GM19468 (cell line): ENCODE data around the gene SLIT1.
"Not testable (repeated sequence)": the region's sequence is repeated elsewhere in the genome, so short reads cannot be mapped to it uniquely, and the experiment has no call there.

Experiments
- ATAC-seq: cut with Tn5 transposase; IDR thresholded peaks from one replicate; pipeline ENCODE4 v1.9.1; 2021; ENCODE audit warnings: mild to moderate bottlenecking, moderate library complexity, moderate number of reproducible peaks; ENCODE audit not compliant: unreplicated experiment; ENCODE audit errors: extremely low read depth

Gene SLIT1

DNA sequence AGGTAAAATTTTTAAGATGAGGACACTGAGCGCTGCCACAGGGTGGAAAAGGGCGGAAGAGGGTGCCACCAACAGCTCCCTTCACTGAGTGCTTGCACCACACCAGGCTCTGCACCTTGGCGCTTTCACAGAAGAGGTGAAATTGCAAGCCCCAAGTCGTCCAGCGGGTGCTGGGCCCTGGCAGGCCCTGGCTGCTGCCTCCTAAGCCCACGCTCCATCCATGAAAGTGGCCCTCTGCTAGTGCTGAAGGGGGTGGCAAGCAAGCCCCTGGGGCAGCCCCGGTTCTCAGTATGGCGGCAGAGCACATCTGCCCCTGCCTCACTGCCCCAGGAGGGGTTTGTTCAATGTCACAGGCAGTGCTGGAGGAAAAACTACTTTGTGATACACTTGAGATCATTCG, 95.1 kb downstream of the SLIT1 start:
- no peak for ATAC-seq

DNA sequence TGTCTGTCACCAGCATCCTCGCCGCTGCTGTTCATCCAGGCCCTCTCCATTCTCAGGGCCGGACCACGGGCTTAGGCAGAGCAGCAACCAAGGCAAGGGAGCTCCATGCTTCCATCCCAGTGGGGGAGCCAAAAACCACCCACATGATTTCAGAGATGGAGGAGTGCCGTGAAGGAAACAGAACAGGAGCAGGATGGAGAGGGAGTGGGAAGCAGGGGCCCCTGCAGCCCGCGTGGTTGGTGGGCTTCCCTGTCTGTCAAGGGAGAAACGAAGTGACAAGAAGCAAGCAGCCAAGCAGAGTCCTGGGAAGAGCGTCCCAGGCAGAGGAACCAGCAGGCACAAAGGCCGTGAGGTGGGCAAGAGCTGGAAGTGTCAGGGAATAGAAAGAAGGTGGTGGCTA, 95.7 kb downstream of the SLIT1 start:
- no peak for ATAC-seq

DNA sequence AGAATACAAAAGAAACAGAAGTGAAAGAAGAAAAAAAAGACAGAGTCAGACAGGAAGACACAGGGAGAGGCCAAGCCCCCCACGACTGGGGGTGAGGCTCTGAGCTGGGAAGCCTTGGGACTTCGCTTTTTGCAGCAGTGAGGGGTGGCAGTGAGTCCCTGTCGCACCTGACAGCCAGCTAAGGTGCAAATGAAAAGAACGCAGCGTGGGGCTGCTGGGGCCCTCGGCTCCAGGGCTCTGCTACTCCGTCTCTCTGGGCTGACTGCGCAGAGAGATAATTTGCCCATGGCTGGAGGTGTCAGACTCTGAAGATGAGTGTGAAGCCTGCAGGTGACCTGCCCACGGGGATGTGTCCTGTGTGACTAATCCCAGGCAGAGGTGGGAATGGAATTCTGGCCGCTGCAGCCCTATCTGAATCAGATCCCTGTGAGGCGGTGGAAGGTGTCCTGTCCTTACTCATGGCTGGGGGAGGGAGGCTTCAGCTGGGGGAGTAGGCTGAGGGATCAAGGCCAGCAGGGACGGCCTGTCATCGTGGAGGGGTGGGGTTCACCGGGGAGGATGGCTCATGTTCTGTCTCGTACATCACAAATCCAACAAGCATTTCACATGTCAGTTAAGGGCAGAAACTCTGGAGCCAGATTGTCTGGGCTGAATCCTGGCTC, 96.4 kb downstream of the SLIT1 start:
- ATAC-seq, result no peak

DNA sequence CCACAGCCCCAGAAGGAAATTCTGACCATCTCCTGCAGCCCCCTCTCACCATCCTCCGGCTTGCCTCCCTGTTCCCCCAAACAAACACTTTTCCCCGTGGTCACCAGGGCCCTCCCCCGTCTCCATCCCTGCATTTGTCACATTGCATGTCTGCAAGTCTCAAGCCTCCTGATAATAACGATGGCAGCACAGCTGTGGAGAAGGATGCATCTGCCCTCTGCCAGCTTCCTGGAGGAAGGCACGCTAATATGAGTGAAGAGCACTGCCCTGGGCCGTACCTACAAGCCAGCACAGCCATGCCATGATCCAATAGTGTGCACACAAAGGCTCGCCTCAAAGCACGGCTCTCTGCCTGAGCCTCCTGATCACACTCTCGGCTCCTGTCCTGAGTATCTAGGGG, 98.5 kb downstream of the SLIT1 start:
- ATAC-seq, result no peak

DNA sequence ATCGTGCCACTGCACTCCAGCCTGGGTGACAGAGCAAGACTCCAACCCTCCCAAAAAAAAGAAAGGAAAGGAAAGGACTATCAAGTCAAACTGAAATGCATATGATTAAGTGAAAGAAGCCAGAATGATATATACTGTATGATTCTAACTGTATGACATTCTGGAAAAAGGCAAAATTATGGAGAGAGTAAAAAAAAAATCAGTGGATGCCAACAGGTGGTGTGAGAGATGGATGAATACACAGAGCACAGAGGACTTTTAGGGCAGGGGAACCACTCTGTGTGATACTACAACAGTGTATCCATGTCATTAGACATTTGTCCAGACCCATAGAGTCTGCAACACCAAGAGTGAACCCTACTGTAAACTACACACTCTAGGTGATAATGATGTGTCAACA, 99.2 kb downstream of the SLIT1 start:
- ATAC-seq, result no peak

DNA sequence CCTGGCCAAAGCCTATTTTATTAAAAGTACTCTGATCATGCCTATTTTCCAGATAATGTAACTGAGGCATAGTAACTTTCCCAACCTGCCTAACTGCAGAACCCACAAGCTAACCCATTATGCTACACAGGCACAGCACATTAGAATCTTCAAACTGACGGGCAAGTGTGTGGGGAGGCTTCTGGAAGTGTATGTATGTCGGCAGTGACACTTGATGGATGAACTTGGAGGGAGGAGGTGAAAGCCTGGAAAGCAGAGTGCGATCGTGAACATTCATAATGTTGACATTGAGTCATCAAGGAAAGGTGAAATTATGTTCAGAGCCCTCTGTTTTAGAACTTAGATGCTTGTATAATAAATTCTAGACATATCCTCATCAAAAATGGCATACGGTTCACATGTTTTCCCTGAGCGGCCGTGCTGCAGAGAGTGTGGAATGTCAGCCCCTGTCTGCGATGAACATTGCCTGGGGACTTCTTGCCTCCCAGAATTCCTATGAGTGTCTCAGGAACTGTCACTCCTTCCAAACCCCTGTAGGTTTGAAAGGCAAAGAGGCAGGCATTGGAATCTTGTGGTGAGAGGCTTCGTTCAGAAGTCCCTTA, 102.4 kb downstream of the SLIT1 start:
- ATAC-seq, result no peak

DNA sequence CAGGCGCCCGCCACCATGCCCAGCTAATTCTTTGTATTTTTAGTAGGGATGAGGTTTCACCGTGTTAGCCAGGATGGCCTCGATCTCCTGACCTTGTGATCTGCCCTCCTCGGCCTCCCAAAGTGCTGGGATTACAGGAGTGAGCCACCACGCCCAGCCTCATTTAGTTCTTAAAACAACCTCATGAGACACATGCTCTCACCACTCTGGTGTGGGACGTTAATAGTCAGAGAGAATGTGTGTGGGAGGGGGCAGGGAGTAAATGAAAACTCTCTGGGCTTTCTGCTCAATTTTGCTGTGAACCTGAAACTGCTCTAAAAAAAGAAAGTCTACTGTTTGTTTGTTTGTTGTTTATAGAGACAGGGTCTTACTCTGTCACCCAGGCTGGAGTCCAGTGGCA, 103.2 kb downstream of the SLIT1 start:
- not testable (repeated sequence) for ATAC-seq

DNA sequence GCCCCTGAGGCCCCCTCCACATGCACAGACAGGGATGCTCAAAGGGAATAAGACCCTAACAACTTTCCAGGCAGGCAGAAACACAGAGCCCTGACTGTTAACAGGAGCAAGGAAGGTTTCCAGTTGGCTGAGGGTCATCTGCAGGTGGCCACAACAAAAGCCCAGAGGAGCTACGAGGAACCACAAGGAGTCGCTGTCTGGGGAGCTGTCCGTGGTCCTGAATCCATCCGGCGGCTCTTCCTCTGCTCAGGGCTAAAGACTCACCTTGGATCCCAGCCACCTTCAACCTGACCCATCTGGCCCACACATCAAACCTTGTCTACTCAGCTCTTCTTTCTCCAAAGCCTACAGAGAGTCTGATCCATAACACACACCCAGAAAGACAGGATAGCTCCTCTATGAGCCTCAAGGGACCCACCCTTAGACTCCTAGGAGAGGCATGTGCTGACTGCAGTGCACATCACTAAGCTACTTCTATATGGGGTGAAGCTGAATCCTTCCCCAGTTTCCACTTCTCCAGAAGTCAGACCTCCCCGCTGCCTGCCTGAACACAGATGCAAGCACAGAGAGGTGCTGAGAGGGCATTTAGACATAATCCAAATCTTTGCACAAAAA, 104.0 kb downstream of the SLIT1 start:
- no peak for ATAC-seq

DNA sequence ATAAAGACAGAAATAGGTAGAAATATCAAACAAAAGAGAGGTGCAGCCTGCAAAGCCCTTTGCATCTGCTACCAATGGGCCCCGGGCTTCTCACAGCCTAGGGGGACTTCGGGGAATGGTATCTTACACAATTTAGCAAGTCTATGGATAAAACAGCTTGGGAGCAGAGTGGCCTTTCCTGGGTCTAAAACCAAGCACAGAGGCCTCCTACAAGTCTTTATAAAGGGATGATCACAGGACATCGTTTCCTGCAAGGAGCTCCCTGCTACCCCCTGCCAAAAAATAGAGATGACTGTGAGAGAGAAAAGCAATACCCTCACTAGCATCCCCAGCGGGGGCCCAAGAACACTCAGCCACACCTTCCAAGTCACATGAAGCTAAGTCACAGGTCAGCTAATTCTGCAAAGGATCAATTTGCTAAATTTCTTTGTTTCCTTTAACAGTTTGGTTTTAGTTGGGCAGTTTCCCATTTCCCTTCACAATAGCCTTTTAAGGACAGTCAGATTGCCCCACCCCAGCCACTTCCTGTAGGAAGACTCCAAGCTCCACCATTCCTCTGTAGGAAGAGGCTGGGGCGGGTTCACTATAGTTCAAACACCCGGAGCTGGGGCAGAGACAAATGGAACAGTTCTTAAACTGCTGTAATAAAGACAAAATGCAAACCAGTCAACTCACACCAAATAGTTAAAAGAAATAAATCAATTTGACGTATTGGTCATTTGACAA, 105.5 kb downstream of the SLIT1 start:
- no peak for ATAC-seq

DNA sequence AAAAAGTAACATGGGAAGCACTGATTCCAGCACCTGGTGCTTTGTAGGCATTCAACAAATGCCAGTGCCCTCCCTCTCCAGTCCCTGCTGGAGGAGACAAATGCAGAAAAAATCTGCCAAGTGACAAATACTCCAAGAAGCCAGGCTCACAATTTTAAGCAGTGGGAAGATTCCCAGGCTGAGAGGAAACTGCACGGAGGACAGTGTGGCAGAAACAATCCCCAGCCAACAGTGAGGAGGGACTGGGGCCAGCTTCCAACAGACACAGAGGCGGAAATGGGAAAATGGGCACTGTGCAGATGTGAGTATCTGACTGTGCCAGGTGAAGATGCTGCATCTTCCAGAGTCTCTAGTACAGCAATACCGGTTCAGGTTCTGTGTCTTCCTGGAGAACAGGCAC, 106.3 kb downstream of the SLIT1 start:
- ATAC-seq, result no peak

DNA sequence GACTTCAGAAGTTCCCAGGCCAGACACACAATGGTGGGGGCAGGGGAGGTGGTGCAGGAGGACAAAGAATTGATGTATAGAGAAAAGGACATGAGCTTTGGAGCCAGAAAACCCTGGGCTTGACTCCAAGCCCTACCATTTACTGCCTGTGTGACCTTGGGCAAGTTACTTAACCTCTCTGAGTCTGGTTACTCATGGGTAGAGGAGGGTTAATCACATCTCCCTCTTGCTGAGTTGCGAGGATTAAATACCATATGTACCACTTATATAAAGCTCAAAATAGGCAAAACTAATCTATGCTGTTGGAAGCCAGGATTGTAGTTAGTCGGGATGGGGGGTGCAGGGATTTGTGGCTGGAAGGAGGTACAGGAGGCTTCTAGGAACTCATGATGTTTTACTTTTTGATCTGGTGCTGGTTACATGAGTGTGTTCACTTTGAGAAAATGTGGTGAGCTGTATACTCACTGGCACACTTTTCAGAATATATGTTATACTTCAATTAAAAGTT, 106.8 kb downstream of the SLIT1 start:
- ATAC-seq, result no peak

DNA sequence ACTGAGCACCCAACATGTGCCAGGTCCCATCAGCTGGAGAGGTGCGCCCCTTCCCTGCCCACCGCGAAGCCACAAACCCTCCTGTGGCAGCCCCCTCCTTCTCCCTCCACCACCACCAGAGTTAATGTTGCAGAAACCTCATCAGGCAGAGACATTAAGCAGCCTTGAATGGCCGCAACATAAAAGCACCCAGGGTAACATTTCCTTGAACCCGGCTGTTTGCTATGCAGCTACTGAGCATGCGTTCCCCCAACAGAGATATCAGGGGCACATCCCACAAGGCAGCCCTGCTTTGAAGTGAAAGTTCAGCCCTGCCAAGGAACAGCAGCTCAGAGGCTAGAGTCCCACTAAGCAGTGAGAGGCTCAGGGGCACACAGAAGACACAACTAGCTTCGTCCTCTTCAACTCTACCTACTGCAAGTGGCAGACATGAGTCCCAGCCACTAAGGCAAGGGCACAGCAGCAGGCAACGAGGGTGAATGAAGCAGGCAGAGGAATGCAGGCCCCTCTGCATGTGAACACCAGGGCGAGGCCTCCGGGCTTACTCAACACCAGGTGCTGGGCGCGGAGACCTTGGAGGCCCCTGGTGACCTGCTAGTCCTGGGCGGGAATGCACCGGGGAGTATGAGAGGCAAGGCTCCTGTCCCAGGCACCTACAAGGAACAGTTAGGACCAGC, 107.4 kb downstream of the SLIT1 start:
- ATAC-seq, result no peak

DNA sequence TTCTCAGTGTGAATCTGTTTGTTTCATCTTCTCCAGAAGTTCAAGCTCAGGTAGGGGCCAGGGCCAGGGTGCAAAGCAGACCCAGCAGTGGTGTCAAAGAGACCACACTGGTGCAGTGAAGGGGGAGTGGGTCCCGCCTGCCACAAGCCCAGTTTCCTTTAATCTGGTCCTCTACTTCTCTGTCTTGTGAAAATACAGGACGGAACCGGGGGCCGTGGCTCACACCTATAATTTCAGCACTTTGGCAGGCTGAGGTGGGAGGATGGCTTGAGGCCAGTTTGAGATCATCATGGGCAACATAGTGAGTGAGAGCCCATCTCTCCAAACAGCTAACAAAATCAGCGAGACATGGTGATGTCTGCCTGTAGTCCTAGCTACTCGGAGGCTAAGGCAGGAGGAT, 109.0 kb downstream of the SLIT1 start:
- ATAC-seq, result no peak

DNA sequence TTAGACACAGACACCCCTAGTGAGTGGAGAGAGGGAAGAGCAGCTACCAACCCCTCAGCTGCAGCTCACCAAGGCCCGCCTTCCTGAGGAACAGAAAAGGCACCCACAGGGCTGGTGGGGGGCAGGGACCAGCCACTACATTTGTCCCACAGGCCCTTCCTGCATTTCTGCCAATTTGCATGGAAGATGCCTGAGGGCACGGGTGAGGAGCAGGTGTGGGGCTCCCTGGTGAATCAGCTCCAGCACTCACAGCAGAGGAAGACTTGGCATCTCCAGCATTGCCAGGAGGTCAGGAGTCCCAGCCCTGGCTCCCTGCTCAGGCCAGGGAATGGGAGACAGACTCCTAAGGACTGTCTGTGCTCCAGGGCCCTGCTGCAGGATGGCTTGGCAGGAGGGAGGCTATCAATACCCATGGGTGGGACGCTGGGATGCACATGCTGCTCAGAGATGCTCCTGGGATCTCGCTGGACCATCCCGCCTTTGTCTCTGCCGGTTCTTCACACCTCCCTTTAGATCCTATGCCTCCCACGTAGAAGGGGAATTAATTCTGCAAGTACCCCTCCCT, 109.7 kb downstream of the SLIT1 start:
- no peak for ATAC-seq

DNA sequence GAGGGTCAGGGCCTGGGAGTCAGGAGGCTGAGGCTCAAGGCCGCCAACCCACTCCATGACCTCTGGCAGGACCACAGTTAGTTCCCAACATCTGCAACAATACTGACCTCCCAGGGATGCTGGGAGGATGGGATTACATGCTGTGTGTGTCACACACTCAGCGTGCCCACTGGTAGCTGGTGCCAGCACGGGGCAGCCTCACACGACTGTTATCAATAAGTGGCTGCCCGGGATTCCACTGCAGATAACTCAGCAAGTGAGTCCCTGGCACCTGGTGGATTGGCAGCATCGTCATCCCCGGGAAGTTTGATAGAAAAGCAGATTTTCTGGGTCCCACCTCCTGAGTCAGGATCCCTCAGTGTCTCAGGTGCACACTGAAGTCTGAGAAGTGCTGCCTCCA, 110.3 kb downstream of the SLIT1 start:
- ATAC-seq, result no peak

DNA sequence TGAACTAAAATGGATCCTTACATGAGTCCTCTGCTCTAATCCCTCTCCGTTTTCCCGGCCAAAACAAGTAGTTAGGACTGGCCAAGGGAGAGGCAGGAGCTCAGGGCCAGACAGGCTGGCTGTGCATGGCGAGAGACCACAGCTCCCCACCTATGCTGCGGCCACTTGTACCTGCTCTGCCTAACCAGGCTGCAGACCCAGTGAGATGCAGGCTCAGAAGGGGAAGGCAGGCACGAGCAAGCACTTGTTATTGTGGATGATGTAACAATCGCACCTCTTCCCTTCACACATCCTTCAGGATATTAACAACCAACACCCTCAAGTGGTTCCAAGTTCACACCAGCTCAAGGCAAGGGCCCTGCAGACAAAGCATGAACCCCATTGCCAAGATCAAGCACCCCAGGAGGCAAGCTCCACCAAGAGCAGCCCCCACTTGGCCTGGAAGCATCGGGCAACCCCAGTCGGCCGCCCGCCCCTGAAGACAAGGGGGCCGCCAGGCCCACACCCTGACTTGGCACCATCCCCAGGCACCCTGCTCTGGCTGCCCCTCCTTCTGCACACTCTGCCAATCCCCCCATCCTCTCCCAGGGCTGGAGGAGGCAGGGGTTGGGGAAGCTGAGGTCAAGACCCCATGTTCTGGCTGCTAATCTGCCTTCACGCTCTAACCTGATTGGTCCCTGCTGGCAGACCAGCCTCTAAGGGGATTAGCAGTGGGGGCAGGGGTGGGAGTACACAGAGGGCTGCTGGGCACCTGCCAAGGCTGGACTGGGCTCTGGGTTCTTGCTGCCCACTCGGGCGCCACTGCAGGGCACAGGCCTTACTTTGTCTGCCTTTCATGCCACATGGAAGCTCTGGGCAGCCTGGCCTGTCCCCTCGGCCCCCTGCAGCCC, 111.3 kb downstream of the SLIT1 start:
- no peak for ATAC-seq

DNA sequence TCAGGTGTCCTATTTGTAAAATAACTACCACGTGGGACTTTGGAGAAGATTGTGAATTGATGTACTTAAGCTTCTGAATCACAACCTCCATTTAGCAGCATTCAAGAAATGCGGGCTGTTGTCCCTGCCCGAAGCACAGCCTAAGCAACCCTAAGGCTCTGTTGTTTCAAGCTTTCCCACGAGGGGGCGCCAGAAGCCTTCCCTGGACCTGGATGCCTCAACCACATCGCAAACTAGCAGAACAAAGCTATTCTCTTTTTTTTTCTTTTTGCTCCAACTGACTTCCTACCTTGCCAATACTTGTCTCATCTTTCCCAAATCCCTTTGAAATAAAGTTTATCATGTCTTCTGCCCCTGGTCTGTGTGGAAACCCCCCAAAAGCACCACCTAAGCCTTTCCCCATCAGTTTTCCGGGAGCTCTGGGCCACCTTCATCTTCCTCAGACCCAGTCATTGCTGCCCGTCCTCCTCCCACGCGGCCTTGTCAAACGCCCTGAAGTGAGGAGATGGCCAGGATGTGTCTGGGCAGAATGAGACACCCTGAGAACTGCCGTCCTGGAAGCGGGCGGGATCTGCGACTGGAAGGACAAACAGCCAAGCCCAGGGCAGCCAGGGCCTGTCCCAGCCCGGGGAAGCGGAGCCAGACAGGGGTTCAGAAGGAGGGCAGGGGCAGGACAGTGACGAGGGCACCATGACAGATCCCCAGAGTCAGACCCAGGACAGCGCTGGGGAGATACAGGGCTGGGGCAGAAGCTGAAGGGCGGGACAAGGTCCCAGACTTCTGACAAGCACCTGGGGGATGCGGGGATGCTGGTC, 112.7 kb downstream of the SLIT1 start:
- no peak for ATAC-seq

DNA sequence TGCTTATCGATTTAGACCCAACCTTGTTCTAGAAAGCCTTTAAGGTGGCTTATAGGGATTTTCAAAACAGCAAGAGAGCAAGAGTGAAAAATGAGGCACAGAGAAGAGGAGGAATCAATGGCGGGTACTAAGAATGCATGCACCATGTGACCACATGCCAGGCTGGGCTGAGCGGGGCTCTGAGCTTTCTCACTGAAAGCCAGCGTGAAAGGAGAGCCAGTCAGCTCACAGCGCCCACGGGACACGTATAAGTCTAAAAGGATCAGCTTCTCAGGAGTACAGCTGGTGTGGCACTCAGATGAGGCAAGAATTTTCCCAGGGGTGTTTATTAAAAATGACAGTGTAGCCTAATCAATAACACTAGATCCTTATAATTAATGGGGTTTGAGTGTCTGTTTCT, 114.3 kb downstream of the SLIT1 start:
- no peak for ATAC-seq
